ENCODE measurements around the gene PDLIM7. TPM values are rescaled to one million over a fixed set of nuclear protein-coding genes. Genes with fewer than 3 reads are reported as not detected.

Gene PDLIM7
- total RNA-seq, 1 donor from 2014 or later = 54.4 TPM

DNA sequence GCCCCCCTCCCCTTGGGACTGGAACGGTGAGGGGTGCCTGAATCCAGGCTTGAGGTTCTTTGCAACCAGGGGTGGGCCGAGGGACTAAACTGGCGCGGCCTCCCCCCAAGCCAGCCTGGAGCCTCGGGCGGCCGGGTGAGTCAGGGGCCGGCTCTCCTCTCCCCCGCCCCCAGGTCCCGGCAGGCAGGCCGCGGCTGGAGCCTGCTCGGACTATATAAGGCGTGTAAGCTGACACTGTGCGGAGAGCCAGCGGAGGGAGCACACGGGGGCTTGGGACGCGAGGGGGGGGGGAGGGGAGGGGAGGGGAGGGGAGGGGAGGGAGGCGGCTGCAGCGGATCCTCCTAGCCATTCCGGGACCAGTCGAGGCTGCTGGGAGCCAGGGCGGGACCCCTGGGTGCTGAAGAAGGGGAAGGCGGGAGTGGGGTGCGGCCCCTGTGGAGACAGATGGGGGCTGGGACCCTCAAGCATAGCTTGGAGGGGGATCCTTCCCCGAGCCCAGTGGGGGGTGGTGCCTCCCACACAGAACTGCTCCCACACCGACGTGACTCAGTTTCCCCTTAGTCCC, 595 bp downstream of the PDLIM7 start:
- DNase-seq = peak; percentile 69
- H3K9me3 ChIP-seq (replicated peaks) = no peaks in the 10 kb centered on the region
- peaks cover 84% of the 10 kb centered on the region for H3K4me1 ChIP-seq
- H3K36me3 ChIP-seq = peaks cover 14% of the 10 kb centered on the region
- intact Hi-C loops (cut with micrococcal nuclease) = no loop called here
- H3K27ac ChIP-seq (replicated peaks) = peak overlapping the region; percentile 95
- TF ChIP-seq, protein P1, sequence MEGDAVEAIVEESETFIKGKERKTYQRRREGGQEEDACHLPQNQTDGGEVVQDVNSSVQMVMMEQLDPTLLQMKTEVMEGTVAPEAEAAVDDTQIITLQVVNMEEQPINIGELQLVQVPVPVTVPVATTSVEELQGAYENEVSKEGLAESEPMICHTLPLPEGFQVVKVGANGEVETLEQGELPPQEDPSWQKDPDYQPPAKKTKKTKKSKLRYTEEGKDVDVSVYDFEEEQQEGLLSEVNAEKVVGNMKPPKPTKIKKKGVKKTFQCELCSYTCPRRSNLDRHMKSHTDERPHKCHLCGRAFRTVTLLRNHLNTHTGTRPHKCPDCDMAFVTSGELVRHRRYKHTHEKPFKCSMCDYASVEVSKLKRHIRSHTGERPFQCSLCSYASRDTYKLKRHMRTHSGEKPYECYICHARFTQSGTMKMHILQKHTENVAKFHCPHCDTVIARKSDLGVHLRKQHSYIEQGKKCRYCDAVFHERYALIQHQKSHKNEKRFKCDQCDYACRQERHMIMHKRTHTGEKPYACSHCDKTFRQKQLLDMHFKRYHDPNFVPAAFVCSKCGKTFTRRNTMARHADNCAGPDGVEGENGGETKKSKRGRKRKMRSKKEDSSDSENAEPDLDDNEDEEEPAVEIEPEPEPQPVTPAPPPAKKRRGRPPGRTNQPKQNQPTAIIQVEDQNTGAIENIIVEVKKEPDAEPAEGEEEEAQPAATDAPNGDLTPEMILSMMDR (IDR thresholded peaks at IDR 0.05; ENCODE audit: borderline replicate concordance) = no peak
- H3K27me3 ChIP-seq (ENCODE audit: low read depth) = no peaks in the 10 kb centered on the region
- peak overlapping the region; percentile 96 for H3K4me3 ChIP-seq

DNA sequence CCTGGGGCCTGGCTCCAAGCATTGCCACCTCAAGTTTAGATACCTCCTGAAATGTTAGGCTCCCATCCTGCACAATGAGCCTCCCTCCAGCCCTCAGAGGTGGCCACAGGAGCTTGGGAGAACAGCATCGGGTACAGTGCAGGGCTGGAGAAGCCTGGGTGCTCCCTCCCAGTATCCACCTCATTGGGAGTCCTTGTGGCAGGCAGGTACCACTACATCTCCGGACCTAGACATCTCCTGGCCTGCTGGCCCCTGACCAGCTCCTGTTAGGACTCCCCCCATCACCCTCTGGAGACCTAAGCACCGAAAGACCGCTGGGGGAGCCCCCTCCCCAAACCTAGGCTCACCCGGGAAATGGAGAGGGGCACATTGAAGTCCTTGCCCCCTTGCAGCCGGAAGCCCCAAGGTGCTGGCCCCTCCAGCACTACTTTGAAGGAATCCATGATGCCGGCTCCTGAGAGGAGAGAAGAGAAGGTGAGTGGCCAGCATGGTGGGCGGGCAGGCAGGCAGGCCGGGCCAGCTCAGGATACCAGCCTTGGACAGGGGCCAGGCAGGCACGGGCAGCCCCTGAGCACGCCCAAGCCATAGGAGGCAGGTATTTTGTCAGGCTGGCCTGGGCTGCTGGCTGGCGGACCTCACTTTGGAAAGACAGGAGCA, 1.2 kb downstream of the PDLIM7 start:
- Histone ChIP-seq H3K4me3 (peak overlapping the region; percentile 96), H3K27ac (replicated peaks) (peak overlapping the region; percentile 95), H3K36me3 (peaks cover 20% of the 10 kb centered on the region), H3K9me3 (replicated peaks) (no peaks in the 10 kb centered on the region), H3K27me3 (ENCODE audit: low read depth) (no peaks in the 10 kb centered on the region), H3K4me1 (peaks cover 86% of the 10 kb centered on the region)
- TF ChIP-seq, protein P1 (IDR thresholded peaks at IDR 0.05; ENCODE audit: borderline replicate concordance) = peak; percentile 26
- intact Hi-C loops (cut with micrococcal nuclease) = no loop called here
- peak; percentile 36 for DNase-seq

DNA sequence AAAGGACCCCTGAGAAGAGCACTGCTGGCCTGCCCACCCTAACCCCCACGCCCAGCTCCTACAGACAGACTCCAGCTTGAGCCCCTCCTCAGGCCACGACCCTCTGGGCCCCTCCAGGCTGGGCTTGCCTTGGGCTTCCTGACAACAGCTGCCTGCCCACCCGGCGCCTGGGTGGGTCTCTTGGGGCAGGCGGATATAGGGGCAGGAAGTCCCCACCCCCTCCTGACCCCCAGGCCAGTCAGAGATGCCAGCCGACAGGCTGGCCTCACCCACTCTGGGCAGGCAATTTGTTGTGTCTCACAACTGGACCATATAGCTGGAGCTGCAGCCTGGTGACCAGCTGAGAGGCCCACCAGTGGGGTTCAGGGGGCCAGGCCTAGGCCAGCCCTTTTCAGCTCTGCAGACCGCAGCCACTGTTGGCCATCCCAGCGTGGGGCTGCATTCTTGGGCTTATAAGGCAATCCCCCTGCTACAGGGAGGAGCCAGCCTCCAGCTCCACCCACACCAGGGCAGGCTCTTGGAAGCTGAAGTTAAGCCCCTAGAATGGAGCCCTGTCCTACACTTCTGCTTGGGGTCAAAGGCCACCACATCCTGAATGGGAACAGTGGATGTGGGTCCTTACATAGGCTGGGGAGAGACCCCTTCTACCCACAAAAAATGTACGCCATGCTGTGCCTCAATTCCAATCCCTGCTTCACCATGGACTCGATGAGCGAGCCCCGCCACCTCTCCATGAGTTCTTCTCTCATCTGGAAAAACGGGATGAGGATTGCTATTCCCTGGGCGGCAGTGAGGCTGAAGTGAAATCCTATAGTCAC, 2.0 kb downstream of the PDLIM7 start:
- intact Hi-C loops (cut with micrococcal nuclease) = no loop called here
- H3K4me3 ChIP-seq = peak overlapping the region; percentile 96
- H3K9me3 ChIP-seq (replicated peaks) = no peaks in the 10 kb centered on the region
- H3K27ac ChIP-seq (replicated peaks) = peak overlapping the region; percentile 95
- peaks cover 26% of the 10 kb centered on the region for H3K36me3 ChIP-seq
- no peaks in the 10 kb centered on the region for H3K27me3 ChIP-seq (ENCODE audit: low read depth)
- TF ChIP-seq, protein P1 (IDR thresholded peaks at IDR 0.05; ENCODE audit: borderline replicate concordance) = no peak
- DNase-seq = peak; percentile 60
- H3K4me1 ChIP-seq = peaks cover 81% of the 10 kb centered on the region

DNA sequence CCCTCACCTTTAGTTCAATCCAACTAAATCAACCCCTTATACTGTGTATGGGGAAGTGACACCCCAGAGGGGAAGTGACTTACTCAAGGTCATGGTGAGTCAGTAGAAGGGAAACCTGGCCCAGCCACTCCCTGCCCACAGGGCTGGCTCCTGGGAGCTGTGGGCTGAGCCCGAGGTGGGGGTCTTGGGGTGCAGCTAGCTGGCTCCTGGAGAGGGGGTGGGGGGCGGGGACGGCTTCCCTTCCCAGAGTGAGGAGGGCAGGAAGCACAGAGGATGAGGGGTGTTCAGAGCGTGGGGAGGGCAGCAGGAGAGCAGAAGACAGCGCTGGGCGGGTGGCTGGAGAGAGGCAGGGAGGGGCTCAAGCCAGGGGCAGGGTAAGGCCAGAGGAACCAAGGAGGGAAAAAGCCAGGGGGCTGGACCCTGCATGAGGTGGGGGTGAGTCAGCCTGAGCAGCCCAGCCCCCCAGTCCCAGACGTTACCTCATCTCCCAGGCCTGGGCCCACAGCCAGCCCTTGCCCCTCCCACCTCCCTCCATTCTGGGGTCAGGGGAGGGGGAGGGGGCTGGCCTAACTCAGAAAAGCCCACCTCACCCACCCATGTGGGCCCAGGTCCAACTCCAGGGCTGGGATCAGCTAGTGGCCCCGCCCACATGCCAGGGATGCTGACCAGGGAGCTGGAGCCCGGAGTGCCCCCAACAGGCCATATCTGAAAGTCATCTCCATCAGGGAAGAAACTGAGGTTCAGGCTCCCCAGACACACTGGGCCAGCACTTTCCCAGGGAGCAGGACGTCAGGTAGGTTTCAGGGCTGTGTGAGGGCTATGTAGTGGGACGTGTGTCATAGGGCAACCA, 2.8 kb downstream of the PDLIM7 start:
- intact Hi-C loops (cut with micrococcal nuclease) = no loop called here
- H3K27ac ChIP-seq (replicated peaks) = peak overlapping the region; percentile 95

More for the DNA sequence above, 2.8 kb downstream of the PDLIM7 start:
- no peaks in the 10 kb centered on the region for H3K9me3 ChIP-seq (replicated peaks)
- no peaks in the 10 kb centered on the region for H3K27me3 ChIP-seq (ENCODE audit: low read depth)
- H3K4me1 ChIP-seq = peaks cover 72% of the 10 kb centered on the region
- H3K4me3 ChIP-seq = peak overlapping the region; percentile 96
- H3K36me3 ChIP-seq = peaks cover 35% of the 10 kb centered on the region
- peak; percentile 60 for DNase-seq
- TF ChIP-seq, protein P1 (IDR thresholded peaks at IDR 0.05; ENCODE audit: borderline replicate concordance) = peak; percentile 29

Measured in left ventricle myocardium inferior (tissue), 1 donor.